Stomach (tissue), 4 donors: ENCODE data around the gene RAB8B.

Source experiments
- CTCF ChIP-seq, 7 experiments: fragments of 450-650 bp in 4 of 7; fragments of 200-600 bp in 3 of 7; sonication (generic) in 3 of 7; IDR thresholded peaks; one replicate each; pipeline ENCODE4 v1.5.1; 2016 to 2019; ENCODE audit warnings: antibody characterized with exemption in 7 of 7, control low read depth in 2 of 7, mild to moderate bottlenecking in 1 of 7
- POLR2A ChIP-seq, 4 donors: fragments of 450-650 bp; IDR thresholded peaks; one replicate each; pipeline ENCODE4 v1.6.1; 2016; ENCODE audit warnings: antibody characterized with exemption in 4 of 4, control low read depth in 2 of 4, mild to moderate bottlenecking in 1 of 4, moderate library complexity in 1 of 4

- TF ChIP-seq POLR2A (IDR thresholded peaks at IDR 0.05) (no peak), CTCF (IDR thresholded peaks at IDR 0.05) (no peak)
Observed at GRCh38 chr15:63163217-63163616, 26.2 kb upstream of the RAB8B start.
